HCT116 (cell line): ENCODE measurements around the gene COPZ1. TPM values are rescaled to one million over a fixed set of nuclear protein-coding genes. Genes with fewer than 3 reads are reported as not detected.

Source experiments
- ATAC-seq: fragments of 200-7000 bp; cut with Tn5 transposase; 2 replicates; pipeline ENCODE4 v1.9.1; 2020; ENCODE audit warnings: mild to moderate bottlenecking, moderate library complexity
- BruUV-seq: library from RNA; stranded (reverse); fragments of 400-500 nt; replicated peaks from 2 replicates; lab custom pipeline; 2021; lab: Mats Ljungman, UMichigan
- CTCF ChIA-PET: fragments of 300-600 bp; sonication (Branson Sonifier 250); formaldehyde crosslinking; loops from one replicate; lab custom pipeline; 2021; ENCODE audit warnings: antibody characterized with exemption; lab: Charles Lee
- POLR2A ChIA-PET: fragments of 300-600, 350-600 bp; sonication (Branson Sonifier 250); formaldehyde crosslinking; loops from one replicate; lab custom pipeline; 2021; ENCODE audit warnings: antibody characterized with exemption; lab: Charles Lee
- RAD21 ChIA-PET, 2 experiments: fragments of 300-600 bp; sonication (Branson Sonifier 250); formaldehyde crosslinking; loops; one replicate each; lab custom pipeline; 2023; ENCODE audit warnings: low total read pairs in 2 of 2; ENCODE audit not compliant: uncharacterized antibody in 2 of 2, unreplicated experiment in 2 of 2, low non-redundant PET in 1 of 2; lab: Charles Lee
- DNase-seq: peaks from one replicate; pipeline ENCODE4 v3.0.0-alpha.2; 2010; ENCODE audit warnings: low read depth, low spot score
- H2AFZ ChIP-seq: fragments of 200-600 bp; shearing (Covaris generic), sonication (generic); 2 replicates; pipeline ENCODE4 v1.6.1; 2017; ENCODE audit warnings: low read depth, mixed run types, mixed read lengths, antibody characterized with exemption, low read length; ENCODE audit not compliant: poor library complexity, severe bottlenecking
- H3K27ac ChIP-seq: 2 replicates; pipeline ENCODE4 v1.5.1; 2012; ENCODE audit warnings: low read depth, low read length
- H3K27me3 ChIP-seq: fragments of 200-600 bp; sonication (generic); 2 replicates; pipeline ENCODE4 v1.6.1; 2016; ENCODE audit warnings: mixed run types, low read length, mixed read lengths; ENCODE audit not compliant: insufficient read depth
- H3K36me3 ChIP-seq, 2 experiments: fragments of 200-500 bp in 1 of 2; fragments of 200-600 bp in 1 of 2; sonication (Bioruptor generic) in 1 of 2; sonication (generic) in 1 of 2; 2 replicates each; pipeline versions ENCODE4 v1.5.1 to v1.6.1; 2014 to 2016; ENCODE audit warnings: low read length in 2 of 2, inconsistent platforms in 1 of 2, mixed read lengths in 1 of 2, mixed run types in 1 of 2; ENCODE audit not compliant: insufficient read depth in 2 of 2, control insufficient read depth in 1 of 2
- H3K4me1 ChIP-seq, 2 experiments: fragments of 200-600 bp in 1 of 2; sonication (generic) in 1 of 2; 2 replicates each; pipeline versions ENCODE4 v1.5.1 to v1.6.1; 2012 to 2017; ENCODE audit warnings: low read length in 2 of 2, inconsistent platforms in 1 of 2, mild to moderate bottlenecking in 1 of 2, mixed read lengths in 1 of 2, mixed run types in 1 of 2, moderate library complexity in 1 of 2; ENCODE audit not compliant: insufficient read depth in 2 of 2, control insufficient read depth in 1 of 2
- H3K4me2 ChIP-seq: fragments of 200-600 bp; sonication (generic); 2 replicates; pipeline ENCODE4 v1.6.1; 2017; ENCODE audit warnings: mixed run types, low read length, mixed read lengths
- H3K4me3 ChIP-seq, 2 experiments: fragments of 200-600 bp in 1 of 2; sonication (generic) in 1 of 2; replicated peaks in 1 of 2; 2 replicates each; pipeline ENCODE4 v1.5.1; 2011 to 2016; ENCODE audit warnings: low read length in 2 of 2, control low read depth in 1 of 2, low read depth in 1 of 2, mild to moderate bottlenecking in 1 of 2, mixed read lengths in 1 of 2, mixed run types in 1 of 2
- H3K79me2 ChIP-seq: fragments of 200-600 bp; sonication (generic); 2 replicates; pipeline ENCODE4 v1.6.1; 2017; ENCODE audit warnings: mild to moderate bottlenecking, mixed run types, low read length, moderate library complexity, mixed read lengths; ENCODE audit not compliant: insufficient read depth
- H3K9ac ChIP-seq: fragments of 200-600 bp; sonication (generic); 2 replicates; pipeline ENCODE4 v1.6.1; 2016; ENCODE audit warnings: low read length, mixed read lengths
- H3K9me2 ChIP-seq: fragments of 200-600 bp; sonication (generic), shearing (Covaris generic); 2 replicates; pipeline ENCODE4 v1.6.1; 2017; ENCODE audit warnings: mixed run types, mild to moderate bottlenecking, moderate library complexity; ENCODE audit not compliant: insufficient read depth
- H3K9me3 ChIP-seq, 2 experiments: fragments of 200-500 bp in 1 of 2; fragments of 200-600 bp in 1 of 2; sonication (Bioruptor generic) in 1 of 2; sonication (generic) in 1 of 2; 2 replicates each; pipeline ENCODE4 v1.6.1; 2014 to 2017; ENCODE audit warnings: low read length in 2 of 2, mixed read lengths in 2 of 2, inconsistent platforms in 1 of 2, low read depth in 1 of 2, mild to moderate bottlenecking in 1 of 2, mixed run types in 1 of 2, moderate library complexity in 1 of 2; ENCODE audit not compliant: control insufficient read depth in 1 of 2, insufficient read depth in 1 of 2
- H4K20me1 ChIP-seq: fragments of 200-600 bp; sonication (generic), shearing (Covaris generic); 2 replicates; pipeline ENCODE4 v1.6.1; 2017; ENCODE audit warnings: mixed run types, mild to moderate bottlenecking, moderate library complexity; ENCODE audit not compliant: insufficient read depth
- CTCF ChIP-seq, 3 experiments: fragments of 200-600 bp in 1 of 3; sonication (generic) in 1 of 3; IDR thresholded peaks in 2 of 3; conservative IDR thresholded peaks in 1 of 3; 2 replicates each; pipeline ENCODE4 v1.5.1; 2012 to 2017; ENCODE audit warnings: low read depth in 2 of 3, low read length in 2 of 3, antibody characterized with exemption in 1 of 3, borderline replicate concordance in 1 of 3, control low read depth in 1 of 3, mild to moderate bottlenecking in 1 of 3, mixed read lengths in 1 of 3, mixed run types in 1 of 3, moderate library complexity in 1 of 3; ENCODE audit not compliant: insufficient read depth in 1 of 3
- EGR1 ChIP-seq: IDR thresholded peaks from 2 replicates; pipeline ENCODE4 v1.6.1; 2012; ENCODE audit warnings: low read depth
- ELF1 ChIP-seq: IDR thresholded peaks from 2 replicates; pipeline ENCODE4 v1.6.1; 2012; ENCODE audit warnings: low read depth, borderline replicate concordance
- FOSL1 ChIP-seq: IDR thresholded peaks from 2 replicates; pipeline ENCODE4 v1.6.1; 2012; ENCODE audit warnings: low read depth
- JUND ChIP-seq: IDR thresholded peaks from 2 replicates; pipeline ENCODE4 v1.6.1; 2012
- POLR2A ChIP-seq: IDR thresholded peaks from 2 replicates; pipeline ENCODE4 v1.7.0; 2011; ENCODE audit warnings: borderline replicate concordance; ENCODE audit not compliant: insufficient read depth, insufficient read length; ENCODE audit errors: extremely low read depth
- REST ChIP-seq: IDR thresholded peaks from 2 replicates; pipeline ENCODE4 v1.6.1; 2012; ENCODE audit warnings: low read depth
- SIN3A ChIP-seq: IDR thresholded peaks from 2 replicates; pipeline ENCODE4 v1.6.1; 2012; ENCODE audit warnings: low read depth
- TCF7L2 ChIP-seq: IDR thresholded peaks from 2 replicates; pipeline ENCODE4 v1.7.0; 2011; ENCODE audit warnings: borderline replicate concordance, inconsistent platforms; ENCODE audit not compliant: insufficient read depth, insufficient read length; ENCODE audit errors: extremely low read depth
- YY1 ChIP-seq: IDR thresholded peaks from 2 replicates; pipeline ENCODE4 v1.6.1; 2011; ENCODE audit warnings: low read length, low read depth, moderate library complexity, mild to moderate bottlenecking; ENCODE audit not compliant: insufficient replicate concordance; ENCODE audit errors: extremely low read depth
- ZFX ChIP-seq: fragments of 450-650 bp; IDR thresholded peaks from 2 replicates; pipeline ENCODE4 v1.6.1; 2017
- intact Hi-C: fragments of 100-400 bp; cut with micrococcal nuclease; formaldehyde crosslinking; loops from 2 replicates; pipeline ENCODE4 v1.10.0; 2022
- total RNA-seq: library from RNA; stranded (reverse); gene quantifications from one replicate; pipeline ENCODE4 v1.2.1, GENCODE V29; 2021; ENCODE audit not compliant: unreplicated experiment

The COPZ1 gene
- total RNA-seq, 1 experiment from 2014 or later, result 191 TPM

- intact Hi-C loops, result loop anchor here (1.0 kb wide), 1 partner anchor 23 kb away; no protein-coding TSS in a partner anchor
- H3K27ac ChIP-seq, result no peak overlapping the region
- H3K4me3 ChIP-seq, result no peak overlapping the region
- ATAC-seq (no peak), DNase-seq (no peak)
- H3K9ac ChIP-seq, result no peak overlapping the region
- TF ChIP-seq TCF7L2 (no peak), SIN3A (no peak), YY1 (no peak), ZFX (no peak), ELF1 (no peak), REST (no peak), JUND (no peak), POLR2A (no peak), CTCF (IDR thresholded peaks at IDR 0.05 in 2 of 3, conservative IDR thresholded peaks at IDR 0.05 in 1 of 3; ENCODE audit: borderline replicate concordance in 1 of 3, insufficient read depth in 1 of 3, low read depth in 2 of 3, low read length in 2 of 3) (no peak), EGR1 (no peak), FOSL1 (no peak)
- H3K27me3 ChIP-seq, result no peaks in the 10 kb centered on the region
- no peaks in the 10 kb centered on the region for H3K79me2 ChIP-seq
- H3K9me3 ChIP-seq, result no peaks in the 10 kb centered on the region
- no peak overlapping the region for H2AFZ ChIP-seq
- BruUV-seq, result no TSS peak
- H3K4me1 ChIP-seq, result peaks cover 16 to 34% of the 10 kb centered on the region in 2 experiments
- POLR2A ChIA-PET, result no interaction called here
- H3K4me2 ChIP-seq, result no peak overlapping the region
- RAD21 ChIA-PET, result no interaction called here
- no peaks in the 10 kb centered on the region for H3K9me2 ChIP-seq
- H4K20me1 ChIP-seq, result no peaks in the 10 kb centered on the region
- H3K36me3 ChIP-seq, result peaks cover 19 to 27% of the 10 kb centered on the region in 2 experiments; a peak in 3 of 4 replicates
- CTCF ChIA-PET, result interaction anchor here (0.7 to 1.7 kb wide), 4 partner anchors 10 to 46 kb away, joined by 3 to 5 read pairs (median 4); no protein-coding TSS in a partner anchor
These were observed 68.8 kb downstream of the COPZ1 start for GRCh38 chr12:54393743-54394142.
